ENCODE data around the gene ZNF689. TPM values are rescaled to one million over a fixed set of nuclear protein-coding genes. Genes with fewer than 3 reads are reported as not detected.

Gene ZNF689
- polyA plus RNA-seq (ENCODE audit: insufficient read length in 4 of 4): 10 to 100 TPM; 13.6 to 16.2 (median 15.0) TPM

GRCh38 chr16:30609926-30610839, at the start of gene ZNF689:
ZNF689 (minus strand) TSS chr16:30610389; CDS start chr16:30610041, 348 bp downstream.
- DNase-seq (ENCODE audit: low read depth in 4 of 4, low spot score in 3 of 4): peak; percentile 99

- DNase-seq (ENCODE audit: low read depth in 4 of 4, low spot score in 3 of 4): peak in 3 of 4 donors; percentile 94 to 95 (median 95)
These were observed 48.7 kb upstream of the ZNF689 start for GRCh38 chr16:30658731-30659506.

DNA sequence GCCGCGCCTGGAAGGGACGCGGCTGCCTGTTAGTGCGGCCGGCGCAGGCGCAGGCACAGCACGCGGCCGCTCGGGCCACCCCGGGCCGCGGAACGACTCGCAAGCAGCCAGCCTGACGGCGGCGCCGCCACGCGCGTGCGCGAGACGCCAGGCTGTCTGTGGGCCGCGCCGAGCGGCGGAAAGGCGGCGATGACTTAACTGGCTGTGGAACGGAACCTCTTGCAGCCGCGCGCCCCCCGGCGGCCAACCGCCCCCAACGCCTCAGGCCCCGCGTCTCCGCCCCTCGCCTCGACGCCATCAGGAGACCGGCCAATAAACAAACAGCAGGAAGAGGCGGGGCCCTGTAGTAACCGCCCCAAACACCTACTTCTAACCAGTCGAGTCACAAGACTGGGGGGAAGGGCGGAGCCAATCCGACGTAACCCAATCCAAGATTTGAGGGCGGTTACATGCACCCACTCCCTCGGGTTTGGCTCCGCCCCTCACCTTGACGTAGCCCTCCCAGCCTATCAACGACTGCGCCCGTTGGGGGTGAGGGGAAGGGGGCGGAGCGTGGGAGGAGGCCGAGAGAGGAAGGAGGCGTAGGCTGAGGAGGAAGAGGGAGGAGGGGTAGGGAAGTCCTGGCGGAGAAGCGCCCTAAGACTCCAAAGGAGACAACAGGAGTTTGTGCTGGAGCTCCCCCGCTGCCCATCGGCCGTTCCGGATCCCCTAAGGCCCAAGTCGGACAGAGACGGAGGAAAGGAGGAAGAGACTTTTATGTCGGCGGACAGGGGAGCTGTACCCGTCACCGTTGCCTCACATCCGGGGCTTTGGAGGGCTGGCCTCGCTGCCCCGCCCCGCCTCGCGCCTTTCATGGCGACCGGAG, 47.9 kb upstream of the ZNF689 start, which contains the start of gene FBRS:
Gene FBRS, plus strand, starts transcription at position 566 of the 865 bp plus-strand sequence. CDS start 1,088 bp downstream, outside the sequence.
- peak; percentile 100 for DNase-seq (ENCODE audit: low read depth in 4 of 4, low spot score in 3 of 4)

DNA sequence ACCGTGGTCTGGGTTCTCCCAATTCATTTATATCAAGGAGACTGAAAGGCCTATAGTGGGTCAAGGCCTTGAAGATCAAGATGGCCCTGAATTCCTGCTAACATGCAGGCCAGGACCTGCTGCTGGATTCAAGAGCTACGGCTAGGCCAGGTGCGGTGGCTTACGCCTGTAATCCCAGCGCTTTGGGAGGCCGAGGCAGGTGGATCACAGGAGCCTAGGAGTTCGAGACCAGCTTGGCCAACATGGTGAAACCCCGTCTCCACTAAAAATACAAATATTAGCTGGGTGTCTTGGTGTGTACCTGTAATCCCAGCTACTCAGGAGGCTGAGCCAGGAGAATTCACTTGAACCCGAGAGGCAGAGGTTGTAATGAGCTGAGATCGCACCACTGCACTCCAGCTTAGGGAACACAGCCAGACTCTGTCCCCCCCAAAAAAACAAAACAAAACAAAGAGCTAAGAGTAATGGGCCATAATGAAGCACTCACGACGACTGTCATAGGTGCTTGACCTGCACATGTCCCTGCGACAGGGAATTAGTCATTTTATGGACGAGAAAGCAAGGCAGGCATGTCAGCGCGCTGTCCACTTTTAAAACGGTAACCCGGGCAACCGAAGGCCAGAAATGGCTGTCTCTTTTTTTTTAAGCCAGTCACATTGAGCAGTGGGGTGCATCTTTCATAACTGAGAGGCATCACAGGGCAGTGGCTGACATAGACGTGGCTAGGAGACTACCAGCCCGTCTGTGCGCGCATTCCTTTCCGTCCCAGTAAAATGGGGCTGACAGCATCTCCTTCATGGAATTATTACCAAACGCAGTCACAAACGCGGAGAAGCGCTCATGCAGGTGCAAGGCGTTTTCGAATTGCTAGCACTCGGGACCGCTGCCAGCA, 47.0 kb upstream of the ZNF689 start:
- no peak for DNase-seq (ENCODE audit: low read depth in 4 of 4, low spot score in 3 of 4)

- no peak for DNase-seq (ENCODE audit: low read depth in 4 of 4, low spot score in 3 of 4)
These were observed 46.2 kb upstream of the ZNF689 start for GRCh38 chr16:30656388-30656787.

DNA sequence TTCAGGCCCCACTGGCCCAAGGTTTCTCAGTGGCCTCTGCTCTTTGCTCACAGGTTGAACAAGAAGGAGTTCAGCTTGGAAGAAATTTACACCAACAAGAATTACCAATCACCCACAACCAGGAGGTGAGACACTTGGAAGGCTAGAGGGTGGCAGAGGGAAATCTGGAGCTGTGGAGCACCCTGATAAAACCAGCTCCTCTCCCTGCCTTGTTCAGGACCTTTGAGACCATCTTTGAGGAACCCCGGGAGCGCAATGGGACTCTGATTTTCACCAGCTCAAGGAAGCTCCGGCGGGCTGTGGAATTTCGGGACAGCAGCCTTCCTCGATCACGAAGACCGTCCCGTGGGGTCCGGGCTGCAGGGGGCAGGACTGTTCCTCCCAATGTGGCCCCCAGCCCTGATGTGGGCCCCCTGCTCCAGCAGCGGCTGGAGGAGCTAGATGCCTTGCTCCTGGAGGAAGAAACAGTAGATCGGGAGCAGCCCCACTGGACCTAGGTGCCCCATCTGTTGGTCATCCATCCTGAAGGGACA, 45.7 kb upstream of the ZNF689 start:
- no peak for DNase-seq (ENCODE audit: low read depth in 4 of 4, low spot score in 3 of 4)

- DNase-seq (ENCODE audit: low read depth in 4 of 4, low spot score in 3 of 4): no peak
These were observed 44.7 kb upstream of the ZNF689 start for GRCh38 chr16:30654856-30655255.

GRCh38 chr16:30652718-30653117, 42.5 kb upstream of the ZNF689 start:
- no peak for DNase-seq (ENCODE audit: low read depth in 4 of 4, low spot score in 3 of 4)

- DNase-seq (ENCODE audit: low read depth in 4 of 4, low spot score in 3 of 4): no peak
These were observed 41.8 kb upstream of the ZNF689 start for GRCh38 chr16:30652005-30652296.

- peak in 1 of 4 donors; percentile 37 for DNase-seq (ENCODE audit: low read depth in 4 of 4, low spot score in 3 of 4)
These were observed 41.2 kb upstream of the ZNF689 start for GRCh38 chr16:30651124-30652004.

DNA sequence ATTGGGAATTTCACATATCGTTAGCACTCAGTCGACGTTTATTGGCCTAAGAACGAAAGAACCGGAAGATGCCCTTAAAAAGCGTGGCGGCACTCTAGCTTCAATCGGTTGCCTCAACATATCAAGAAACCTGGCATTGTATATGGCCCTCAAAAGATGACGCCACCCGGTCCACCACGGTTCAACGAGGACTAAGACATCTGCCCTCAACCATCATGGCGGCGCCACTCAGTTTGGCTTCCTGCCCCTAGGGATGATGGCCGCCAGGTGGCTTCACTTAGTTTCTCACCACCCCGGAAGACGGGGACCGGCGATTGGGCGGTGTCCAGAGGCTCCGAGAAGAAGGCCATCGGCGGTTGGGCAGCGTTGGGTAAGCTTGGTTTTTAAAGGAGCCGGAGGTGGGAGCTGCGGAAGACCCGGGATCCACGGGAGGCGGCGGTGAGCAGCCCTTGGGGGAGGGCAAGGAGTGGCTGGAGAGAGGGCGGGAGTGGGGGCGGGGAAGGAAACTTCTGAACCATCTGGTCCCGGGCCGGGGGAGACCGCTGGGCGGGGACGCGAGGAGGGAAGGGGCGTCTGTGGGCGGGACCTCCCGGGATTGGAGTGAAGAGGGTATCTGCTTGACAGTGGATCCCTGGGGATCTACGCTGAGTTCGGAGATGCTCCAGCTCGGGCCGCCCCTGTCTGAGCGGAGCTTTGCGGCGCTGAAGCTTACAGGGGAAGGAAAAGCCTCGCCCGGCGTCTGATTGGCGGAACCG, 40.4 kb upstream of the ZNF689 start, which contains the start of gene PRR14:
Gene PRR14, plus strand, starts transcription at position 592 of the 755 bp plus-strand sequence. CDS start 686 bp downstream, outside the sequence.
- DNase-seq (ENCODE audit: low read depth in 4 of 4, low spot score in 3 of 4): peak; percentile 98 to 100 (median 100)

DNA sequence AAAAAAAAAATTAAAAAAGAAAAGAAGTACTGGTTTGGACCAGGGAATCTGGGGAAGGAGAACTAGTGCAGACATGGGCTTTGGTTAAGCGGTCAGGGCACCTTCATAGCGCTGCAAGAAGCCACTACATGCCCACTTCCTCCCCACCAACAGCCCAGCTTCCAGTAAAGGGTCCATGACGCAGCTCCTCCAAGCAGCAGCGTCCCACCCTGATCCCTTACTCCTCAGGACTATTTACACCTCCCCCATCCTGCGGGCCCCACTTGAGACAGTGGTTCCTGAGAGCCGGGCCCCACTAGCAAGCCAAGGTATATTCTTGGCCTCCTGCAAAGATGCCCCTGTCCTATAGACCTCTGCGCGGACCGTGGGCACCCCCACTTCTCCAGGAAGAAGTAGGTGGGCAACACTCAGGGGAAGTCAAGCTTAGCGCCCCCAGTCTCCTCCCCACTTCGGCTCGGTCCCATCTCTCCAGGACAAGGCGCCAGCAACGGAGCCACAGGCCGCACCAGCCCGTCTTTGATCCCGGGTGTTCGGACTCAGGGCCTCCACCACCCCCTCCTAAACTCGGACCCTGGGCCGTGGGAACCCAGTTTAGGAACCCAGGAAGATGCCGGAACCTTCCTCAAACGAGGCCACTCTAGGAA, 39.7 kb upstream of the ZNF689 start:
- DNase-seq (ENCODE audit: low read depth in 4 of 4, low spot score in 3 of 4): no peak

- DNase-seq (ENCODE audit: low read depth in 4 of 4, low spot score in 3 of 4): no peak
These were observed 37.0 kb upstream of the ZNF689 start for GRCh38 chr16:30647274-30647571.

- DNase-seq (ENCODE audit: low read depth in 4 of 4, low spot score in 3 of 4): no peak
These were observed 35.5 kb upstream of the ZNF689 start for GRCh38 chr16:30645727-30646126.

DNA sequence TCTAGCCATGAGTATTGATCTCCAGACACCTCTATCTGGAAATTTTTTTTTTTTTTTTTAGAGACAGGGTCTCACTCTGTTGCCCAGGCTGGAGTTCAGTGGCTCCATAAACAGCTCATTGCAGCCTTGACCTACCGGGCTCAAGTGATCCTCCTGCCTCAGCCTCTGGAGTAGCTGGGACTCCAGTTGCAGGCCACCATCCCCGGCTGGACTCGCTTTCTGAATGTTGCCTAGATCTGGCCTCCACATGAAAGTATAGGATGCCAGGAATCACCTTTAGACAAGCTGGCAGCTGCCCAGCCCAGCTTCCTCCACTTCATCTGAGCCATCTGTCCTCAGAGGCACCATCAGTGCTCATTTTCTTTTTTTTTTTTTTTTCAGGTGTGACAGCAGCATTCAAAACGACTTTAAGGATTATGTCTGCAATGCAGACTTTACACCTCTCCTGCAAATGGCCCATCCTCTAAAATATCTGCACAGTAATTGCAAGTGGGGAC, 34.2 kb upstream of the ZNF689 start:
- DNase-seq (ENCODE audit: low read depth in 4 of 4, low spot score in 3 of 4): no peak

DNA sequence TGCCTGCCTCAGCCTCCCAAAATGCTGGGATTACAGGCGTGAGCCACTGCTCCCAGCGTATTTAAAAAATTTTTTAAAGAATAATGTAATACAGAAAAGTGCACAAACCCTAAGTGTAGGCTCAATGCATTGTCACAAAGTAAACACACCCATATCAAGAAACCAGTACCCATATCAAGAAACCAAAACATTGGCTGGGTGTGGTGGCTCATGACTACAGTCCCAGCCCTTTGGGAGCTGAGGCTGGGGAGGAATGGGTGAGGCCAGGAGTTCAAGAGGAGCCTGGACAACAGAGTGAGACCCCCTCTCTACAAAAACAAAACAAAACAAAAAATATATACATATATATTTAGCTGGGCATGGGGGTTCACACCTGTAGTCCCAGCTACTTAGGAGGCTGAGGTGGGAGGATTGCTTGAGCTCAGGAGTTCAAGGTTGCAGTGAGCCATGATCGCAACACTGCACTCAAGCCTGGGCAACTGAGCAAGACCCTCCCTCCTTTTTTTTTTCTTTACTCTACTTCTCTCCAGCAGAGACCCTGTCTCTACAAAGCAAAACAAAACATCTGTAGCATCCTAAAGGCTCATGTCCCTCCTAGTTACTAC, 31.3 kb upstream of the ZNF689 start:
- DNase-seq (ENCODE audit: low read depth in 4 of 4, low spot score in 3 of 4): no peak

GRCh38 chr16:30637944-30638343, 27.8 kb upstream of the ZNF689 start:
- DNase-seq (ENCODE audit: low read depth in 4 of 4, low spot score in 3 of 4): no peak

Data from right renal pelvis (tissue), 4 donors.